H1 (cell line): Measurements from ENCODE around the gene KCMF1. TPM values are rescaled to one million over a fixed set of nuclear protein-coding genes. Genes with fewer than 3 reads are reported as not detected.

Experiments
- CTCF ChIA-PET: fragments of 300-600 bp; sonication (Branson Sonifier 250); formaldehyde crosslinking; loops from one replicate; lab custom pipeline; 2021; ENCODE audit not compliant: partially characterized antibody; lab: Charles Lee
- POLR2A ChIA-PET: fragments of 300-600 bp; sonication (Branson Sonifier 250); formaldehyde crosslinking; loops from one replicate; lab custom pipeline; 2021; ENCODE audit warnings: inconsistent platforms; ENCODE audit not compliant: partially characterized antibody; lab: Charles Lee
- DNase-seq, 2 experiments: peaks; one replicate each; pipeline versions ENCODE4 v3.0.0 to v3.0.0-alpha.2; 2010 to 2022; ENCODE audit warnings: low spot score in 2 of 2, low read depth in 1 of 2, mixed read lengths in 1 of 2
- FAIRE-seq: peaks from 2 replicates; lab custom pipeline; 2011; peaks lifted over from hg19 to GRCh38; lab: Jason Lieb, UNC
- H2AFZ ChIP-seq: 2 replicates; pipeline ENCODE4 v1.8.1; 2012; ENCODE audit warnings: low read length, inconsistent platforms
- H2AK5ac ChIP-seq: 2 replicates; pipeline ENCODE4 v1.6.1; 2013; ENCODE audit warnings: low read depth, low read length
- H2BK120ac ChIP-seq: replicated peaks from 2 replicates; pipeline ENCODE3; 2013; ENCODE audit warnings: low read depth, low read length, inconsistent platforms
- H2BK12ac ChIP-seq: 2 replicates; pipeline ENCODE4 v1.6.1; 2013; ENCODE audit warnings: low read depth, low read length
- H2BK15ac ChIP-seq: 2 replicates; pipeline ENCODE4 v1.6.1; 2013; ENCODE audit warnings: low read length
- H2BK20ac ChIP-seq: 2 replicates; pipeline ENCODE4 v1.6.1; 2013; ENCODE audit warnings: low read length
- H2BK5ac ChIP-seq: 2 replicates; pipeline ENCODE4 v1.6.1; 2013; ENCODE audit warnings: low read depth, low read length
- H3K14ac ChIP-seq: 2 replicates; pipeline ENCODE4 v1.6.1; 2013; ENCODE audit warnings: inconsistent platforms; ENCODE audit not compliant: insufficient read length
- H3K18ac ChIP-seq: 2 replicates; pipeline ENCODE4 v1.6.1; 2013; ENCODE audit warnings: low read length; ENCODE audit errors: extremely low read depth
- H3K23ac ChIP-seq: 2 replicates; pipeline ENCODE4 v1.6.1; 2013; ENCODE audit warnings: inconsistent platforms; ENCODE audit not compliant: insufficient read length
- H3K23me2 ChIP-seq: 2 replicates; pipeline ENCODE4 v1.6.1; 2013; ENCODE audit warnings: low read depth, low read length
- H3K27ac ChIP-seq: 2 replicates; pipeline ENCODE4 v1.6.1; 2011; ENCODE audit warnings: low read depth, low read length, inconsistent platforms
- H3K27me3 ChIP-seq, 4 experiments: replicated peaks in 1 of 4; 1 replicate in 1 of 4; 2 replicates in 3 of 4; pipeline versions ENCODE4 v1.6.1 to v1.8.1; 2011 to 2013; ENCODE audit warnings: low read length in 3 of 4, mild to moderate bottlenecking in 3 of 4, inconsistent platforms in 2 of 4, mixed read lengths in 2 of 4, moderate library complexity in 1 of 4; ENCODE audit not compliant: control insufficient read depth in 3 of 4, insufficient read depth in 3 of 4; ENCODE audit errors: extremely low read depth in 1 of 4
- H3K36me3 ChIP-seq, 4 experiments: 2 replicates each; pipeline versions ENCODE4 v1.6.1 to v1.8.1; 2011 to 2013; ENCODE audit warnings: mild to moderate bottlenecking in 4 of 4, low read length in 3 of 4, moderate library complexity in 2 of 4, control low read depth in 1 of 4, inconsistent platforms in 1 of 4; ENCODE audit not compliant: insufficient read depth in 4 of 4, control insufficient read depth in 2 of 4
- H3K4ac ChIP-seq: replicated peaks from 2 replicates; pipeline ENCODE3; 2013; ENCODE audit warnings: low read length, low read depth, mixed read lengths, inconsistent platforms; ENCODE audit not compliant: insufficient read length
- H3K4me1 ChIP-seq, 4 experiments: replicated peaks in 1 of 4; 1 replicate in 1 of 4; 2 replicates in 3 of 4; pipeline versions ENCODE4 v1.6.1 to v1.8.1; 2011 to 2013; ENCODE audit warnings: low read length in 3 of 4, inconsistent platforms in 2 of 4, mixed read lengths in 1 of 4; ENCODE audit not compliant: insufficient read depth in 4 of 4, control insufficient read depth in 3 of 4
- H3K4me2 ChIP-seq, 2 experiments: 2 replicates each; pipeline versions ENCODE4 v1.6.1 to v1.8.1; 2011 to 2013; ENCODE audit warnings: low read depth in 2 of 2, low read length in 2 of 2, control low read depth in 1 of 2, inconsistent platforms in 1 of 2, mild to moderate bottlenecking in 1 of 2; ENCODE audit not compliant: insufficient read depth in 1 of 2
- H3K4me3 ChIP-seq, 4 experiments: fragments of 200-600, 300-600 bp in 1 of 4; sonication (generic), shearing (Covaris generic), sonication (Bioruptor Twin) in 1 of 4; 2 replicates each; pipeline versions ENCODE4 v1.5.1 to v1.8.1; 2011 to 2016; ENCODE audit warnings: low read length in 4 of 4, low read depth in 3 of 4, control low read depth in 2 of 4, inconsistent platforms in 2 of 4, mild to moderate bottlenecking in 2 of 4, mixed read lengths in 1 of 4, moderate library complexity in 1 of 4; ENCODE audit not compliant: insufficient read depth in 2 of 4; ENCODE audit errors: extremely low read depth in 1 of 4
- H3K56ac ChIP-seq: replicated peaks from 2 replicates; pipeline ENCODE3; 2013; ENCODE audit warnings: low read depth, mild to moderate bottlenecking, mixed read lengths, low read length, inconsistent platforms; ENCODE audit not compliant: insufficient read length
- H3K79me1 ChIP-seq: 2 replicates; pipeline ENCODE4 v1.6.1; 2013; ENCODE audit warnings: low read depth, low read length, control low read depth
- H3K79me2 ChIP-seq, 2 experiments: 2 replicates each; pipeline versions ENCODE4 v1.6.1 to v1.8.1; 2012 to 2013; ENCODE audit warnings: low read length in 2 of 2, mild to moderate bottlenecking in 2 of 2, inconsistent platforms in 1 of 2; ENCODE audit not compliant: insufficient read depth in 2 of 2, control insufficient read depth in 1 of 2
- H3K9ac ChIP-seq, 4 experiments: replicated peaks in 1 of 4; 1 replicate in 1 of 4; 2 replicates in 3 of 4; pipeline versions ENCODE4 v1.6.1 to v1.8.1; 2011 to 2013; ENCODE audit warnings: low read depth in 3 of 4, low read length in 3 of 4, control low read depth in 2 of 4, mild to moderate bottlenecking in 2 of 4, moderate library complexity in 2 of 4, inconsistent platforms in 1 of 4; ENCODE audit errors: extremely low read depth in 1 of 4
- H3K9me3 ChIP-seq, 2 experiments: 2 replicates each; pipeline versions ENCODE4 v1.6.1 to v1.8.1; 2012 to 2013; ENCODE audit warnings: mild to moderate bottlenecking in 2 of 2, moderate library complexity in 2 of 2, control low read depth in 1 of 2, inconsistent platforms in 1 of 2, low read depth in 1 of 2, low read length in 1 of 2, mixed read lengths in 1 of 2; ENCODE audit not compliant: insufficient read depth in 2 of 2
- H4K20me1 ChIP-seq, 2 experiments: replicated peaks in 1 of 2; 2 replicates each; pipeline versions ENCODE3 to v1.8.1; 2011 to 2013; ENCODE audit warnings: inconsistent platforms in 2 of 2, low read length in 2 of 2, mild to moderate bottlenecking in 1 of 2; ENCODE audit not compliant: insufficient read depth in 2 of 2, control insufficient read depth in 1 of 2
- H4K5ac ChIP-seq: 2 replicates; pipeline ENCODE4 v1.6.1; 2013; ENCODE audit warnings: low read length, low read depth, mixed read lengths, inconsistent platforms; ENCODE audit not compliant: insufficient read length
- H4K8ac ChIP-seq: 2 replicates; pipeline ENCODE4 v1.8.0; 2013; ENCODE audit warnings: mild to moderate bottlenecking, moderate library complexity, low read length, inconsistent platforms; ENCODE audit not compliant: insufficient read depth; ENCODE audit errors: extremely low read depth
- H4K91ac ChIP-seq: replicated peaks from 2 replicates; pipeline ENCODE3; 2013; ENCODE audit warnings: low read length, mixed read lengths, inconsistent platforms; ENCODE audit not compliant: insufficient read length
- CTBP2 ChIP-seq: IDR thresholded peaks from 2 replicates; pipeline ENCODE4 v1.7.0; 2011; ENCODE audit warnings: borderline replicate concordance, mild to moderate bottlenecking, moderate library complexity, mixed read lengths, low read length; ENCODE audit not compliant: insufficient read depth, insufficient read length
- EP300 ChIP-seq, 2 experiments: IDR thresholded peaks; 1 replicate in 1 of 2; 2 replicates in 1 of 2; pipeline ENCODE4 v1.6.1; 2011 to 2012; ENCODE audit warnings: low read depth in 2 of 2, low read length in 2 of 2, mild to moderate bottlenecking in 2 of 2, borderline replicate concordance in 1 of 2, inconsistent platforms in 1 of 2, moderate library complexity in 1 of 2
- JUN ChIP-seq: IDR thresholded peaks from 2 replicates; pipeline ENCODE4 v1.6.1; 2011; ENCODE audit warnings: low read depth, mild to moderate bottlenecking, improper control_type of control experiment, low read length
- KDM4A ChIP-seq: IDR thresholded peaks from one replicate; pipeline ENCODE4 v1.7.1; 2012; ENCODE audit warnings: low read depth, mild to moderate bottlenecking, moderate library complexity, low read length, inconsistent platforms; ENCODE audit not compliant: severe bottlenecking
- NANOG ChIP-seq: IDR thresholded peaks from 2 replicates; pipeline ENCODE4 v1.6.1; 2011; ENCODE audit warnings: low read length, low read depth, mild to moderate bottlenecking, inconsistent platforms; ENCODE audit not compliant: insufficient read depth, poor library complexity, severe bottlenecking
- POLR2A ChIP-seq, 2 experiments: IDR thresholded peaks; 1 replicate in 1 of 2; 2 replicates in 1 of 2; pipeline ENCODE4 v1.6.1; 2011; ENCODE audit warnings: low read depth in 2 of 2, low read length in 2 of 2, mild to moderate bottlenecking in 2 of 2; ENCODE audit errors: control extremely low read depth in 1 of 2
- SIN3A ChIP-seq, 2 experiments: IDR thresholded peaks in 1 of 2; conservative IDR thresholded peaks in 1 of 2; 2 replicates each; pipeline ENCODE4 v1.6.1; 2011 to 2012; ENCODE audit warnings: low read length in 2 of 2, improper control_type of control experiment in 1 of 2, low read depth in 1 of 2, mild to moderate bottlenecking in 1 of 2
- SP4 ChIP-seq: IDR thresholded peaks from 2 replicates; pipeline ENCODE4 v1.6.1; 2012; ENCODE audit warnings: low read length, inconsistent platforms
- SUZ12 ChIP-seq: fragments of 200-600 bp; sonication (generic); IDR thresholded peaks from 2 replicates; pipeline ENCODE4 v1.6.1; 2012; ENCODE audit warnings: mild to moderate bottlenecking, inconsistent platforms, low read length, moderate library complexity, mixed read lengths
- TBP ChIP-seq: IDR thresholded peaks from 2 replicates; pipeline ENCODE4 v1.6.1; 2011; ENCODE audit warnings: low read depth, low read length, improper control_type of control experiment
- WGBS, 2 experiments: shearing (Covaris generic) in 1 of 2; methylation state at CpG; one replicate each; pipeline versions ENCODE4 v1.1.6 to v1.1.7; 2013 to 2015; ENCODE audit warnings: low lambda C conversion rate in 2 of 2, mixed read lengths in 2 of 2, inconsistent platforms in 1 of 2, low coverage in 1 of 2, missing lambda C conversion rate in 1 of 2; ENCODE audit not compliant: insufficient replicate concordance in 2 of 2, insufficient coverage in 1 of 2, insufficient read length in 1 of 2; ENCODE audit errors: extremely low coverage in 1 of 2, missing lambda C conversion rate in 1 of 2; 5-methylcytosine and 5-hydroxymethylcytosine counted together
- polyA plus RNA-seq, 7 experiments: library from polyadenylated mRNA; depleted of rRNA in 3 of 7; stranded (reverse) in 5 of 7; unstranded in 2 of 7; fragments of >200 nt in 5 of 7; fragments of 200-250 nt in 2 of 7; gene quantifications; 1 replicate in 5 of 7; 2 replicates in 1 of 7; 4 replicates in 1 of 7; pipeline versions ENCODE4 v1.2.1 to v1.2.3, GENCODE V29; 2011 to 2013; ENCODE audit warnings: missing spikeins in 2 of 7, mixed read lengths in 2 of 7
- total RNA-seq: library from RNA; stranded (reverse); fragmentation: NEBNext Ultra II Directional; extraction: Animal tissue kit (Norgen Biotek cat#: 25700); gene quantifications from 2 replicates; pipeline ENCODE4 v1.2.1, GENCODE V29; 2021

Gene KCMF1
- total and polyA plus RNA-seq, 2 of the 8 experiments (the other 6 are each of a cell fraction or from before 2014, with no cell fraction given), result 86.9 to 149 TPM

DNA sequence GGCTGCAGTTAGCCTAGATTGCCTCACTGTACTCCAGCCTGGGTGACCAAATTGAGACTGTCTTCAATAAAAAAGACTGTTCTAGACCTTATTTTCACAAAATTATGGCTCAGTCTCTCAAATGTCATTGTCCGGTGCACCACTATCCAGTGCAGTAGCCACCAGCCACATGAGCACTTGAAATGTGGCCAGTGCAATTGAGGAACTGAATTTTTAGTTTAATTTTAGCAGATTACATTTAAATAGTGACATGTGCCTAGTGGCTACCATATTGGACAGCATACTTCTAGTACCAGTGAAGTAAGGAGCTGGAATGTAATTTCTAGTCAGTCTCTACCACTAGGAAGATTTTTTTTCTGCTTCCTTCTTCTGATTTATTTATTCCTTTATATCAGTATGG, 39.4 kb downstream of the KCMF1 start:
- Histone ChIP-seq H4K5ac (no peak overlapping the region), H2BK15ac (no peak overlapping the region), H3K4me1 (peaks cover 0 to 11% (median 5%) of the 10 kb centered on the region in 4 experiments; a peak in 4 of 7 replicates), H3K4me3 (no peak overlapping the region), H3K18ac (no peak overlapping the region), H3K79me1 (peaks cover 6% of the 10 kb centered on the region; the same call in 1 of the 2 replicates), H3K56ac (no peak overlapping the region), H2BK12ac (no peak overlapping the region), H3K9me3 (0 out of 4 replicates have a peak, but pooled peaks cover 0 to 2% of the 10 kb centered on the region in 2 experiments), H2BK5ac (no peak overlapping the region), H3K27me3 (no peaks in the 10 kb centered on the region), H2BK20ac (no peak overlapping the region), H3K4ac (no peak overlapping the region), H3K4me2 (no peak overlapping the region), H4K91ac (no peak overlapping the region), H3K9ac (no peak overlapping the region), H3K36me3 (peaks cover 0 to 12% (median 4%) of the 10 kb centered on the region in 4 experiments; a peak in 3 of 8 replicates), H3K23ac (no peak overlapping the region), H2AK5ac (no peak overlapping the region), H2AFZ (no peak overlapping the region), H3K27ac (no peak overlapping the region), H2BK120ac (no peak overlapping the region), H3K79me2 (peaks cover 7 to 95% of the 10 kb centered on the region in 2 experiments; a peak in 3 of 4 replicates), H3K14ac (no peak overlapping the region), H4K8ac (no peak overlapping the region), H3K23me2 (no peaks in the 10 kb centered on the region), H4K20me1 (peaks cover 8 to 13% of the 10 kb centered on the region in 2 experiments)
- WGBS, 2 experiments, result 95% methylated on average over 1 of the region's 1 CpG; no CpG with 5 or more reads in 1 of the 2 experiments
- FAIRE-seq, result no peak
- ChIA-PET CTCF (interaction anchor here (0.9 to 3.8 kb wide), 5 partner anchors 29 to 85 kb away, joined by 3 to 33 read pairs (median 6); no protein-coding TSS in a partner anchor), POLR2A (interaction anchor here (0.7 to 1.0 kb wide), 3 partner anchors 17 to 84 kb away, joined by 3 read pairs; no protein-coding TSS in a partner anchor)
- no peak for DNase-seq
- no peak for TF ChIP-seq SUZ12
- TF ChIP-seq SIN3A (conservative IDR thresholded peaks at IDR 0.05 in 1 of 2, IDR thresholded peaks at IDR 0.05 in 1 of 2; ENCODE audit: low read depth in 1 of 2, low read length in 2 of 2), result no peak
- TF ChIP-seq SP4, result no peak
- no peak for TF ChIP-seq NANOG
- TF ChIP-seq JUN, result no peak
- TF ChIP-seq KDM4A, result no peak
- no peak for TF ChIP-seq POLR2A (IDR thresholded peaks at IDR 0.05; ENCODE audit: control extremely low read depth in 1 of 2, low read depth in 2 of 2, low read length in 2 of 2)
- TF ChIP-seq CTBP2, result no peak
- TF ChIP-seq TBP, result no peak
- no peak for TF ChIP-seq EP300 (IDR thresholded peaks at IDR 0.05; ENCODE audit: borderline replicate concordance in 1 of 2, low read depth in 2 of 2, low read length in 2 of 2)
